Keratinocyte (primary cell): ENCODE results near the gene CES2. TPM values are rescaled to one million over a fixed set of nuclear protein-coding genes. Genes with fewer than 3 reads are reported as not detected.

ENCODE experiments used
- DNase-seq: peaks from one replicate; pipeline ENCODE4 v3.0.0-alpha.2; 2011; ENCODE audit warnings: low read depth, missing footprints, low spot score
- FAIRE-seq: peaks from 2 replicates; lab custom pipeline; 2011; peaks lifted over from hg19 to GRCh38; lab: Jason Lieb, UNC
- H2AFZ ChIP-seq: 2 replicates; pipeline ENCODE4 v1.6.0; 2012; ENCODE audit warnings: low read length, control low read depth, inconsistent platforms; ENCODE audit not compliant: control insufficient read depth
- H3K27ac ChIP-seq: 2 replicates; pipeline ENCODE4 v1.5.1; 2011; ENCODE audit warnings: low read length; ENCODE audit not compliant: control insufficient read depth, insufficient read depth
- H3K27me3 ChIP-seq: 3 replicates; pipeline ENCODE4 v1.6.0; 2011; ENCODE audit warnings: low read length; ENCODE audit not compliant: control insufficient read depth, insufficient read depth; ENCODE audit errors: extremely low read depth
- H3K36me3 ChIP-seq, 2 experiments: 2 replicates in 1 of 2; 3 replicates in 1 of 2; pipeline ENCODE4 v1.5.1; 2011; ENCODE audit warnings: low read length in 2 of 2, mild to moderate bottlenecking in 1 of 2; ENCODE audit not compliant: control insufficient read depth in 2 of 2, insufficient read depth in 2 of 2; ENCODE audit errors: extremely low read depth in 1 of 2
- H3K4me1 ChIP-seq: 3 replicates; pipeline ENCODE4 v1.5.1; 2011; ENCODE audit warnings: low read length; ENCODE audit not compliant: control insufficient read depth, insufficient read depth; ENCODE audit errors: extremely low read depth
- H3K4me2 ChIP-seq: 3 replicates; pipeline ENCODE4 v1.6.0; 2011; ENCODE audit warnings: low read depth, low read length; ENCODE audit not compliant: control insufficient read depth, insufficient read depth; ENCODE audit errors: extremely low read depth
- H3K4me3 ChIP-seq, 3 experiments: fragments of 200-600 bp in 1 of 3; sonication (generic) in 1 of 3; 2 replicates in 2 of 3; 3 replicates in 1 of 3; pipeline ENCODE4 v1.5.1; 2011 to 2016; ENCODE audit warnings: low read length in 3 of 3, mild to moderate bottlenecking in 3 of 3, control low read depth in 2 of 3, inconsistent platforms in 1 of 3, low read depth in 1 of 3, mixed read lengths in 1 of 3, mixed run types in 1 of 3, moderate library complexity in 1 of 3; ENCODE audit not compliant: control insufficient read depth in 2 of 3, insufficient read depth in 2 of 3; ENCODE audit errors: extremely low read depth in 1 of 3
- H3K79me2 ChIP-seq: 2 replicates; pipeline ENCODE4 v1.6.0; 2012; ENCODE audit warnings: low read length; ENCODE audit not compliant: control insufficient read depth, insufficient read depth
- H3K9ac ChIP-seq: 3 replicates; pipeline ENCODE4 v1.6.0; 2011; ENCODE audit warnings: low read length; ENCODE audit not compliant: control insufficient read depth, insufficient read depth; ENCODE audit errors: extremely low read depth
- H3K9me1 ChIP-seq: 3 replicates; pipeline ENCODE4 v1.6.0; 2011; ENCODE audit warnings: low read length; ENCODE audit not compliant: control insufficient read depth, insufficient read depth; ENCODE audit errors: extremely low read depth
- H3K9me3 ChIP-seq: 2 replicates; pipeline ENCODE4 v1.5.1; 2012; ENCODE audit warnings: low read depth, low read length; ENCODE audit not compliant: control insufficient read depth
- H4K20me1 ChIP-seq: 3 replicates; pipeline ENCODE4 v1.6.0; 2011; ENCODE audit warnings: low read length; ENCODE audit not compliant: control insufficient read depth, insufficient read depth; ENCODE audit errors: extremely low read depth
- EZH2 ChIP-seq: IDR thresholded peaks from one replicate; pipeline ENCODE4 v1.6.1; 2012; ENCODE audit warnings: inconsistent platforms, mild to moderate bottlenecking, low read length, moderate library complexity
- dilution Hi-C: fragments of 300-500 bp; cut with MboI; formaldehyde crosslinking; loops from one replicate; pipeline ENCODE4 v1.7.0; 2020; ENCODE audit warnings: low sequenced_read_pairs; ENCODE audit not compliant: extremely low pct_ligation_motif_present
- polyA plus RNA-seq, 5 experiments: library from polyadenylated mRNA; depleted of rRNA in 3 of 5; stranded (reverse) in 3 of 5; stranded (forward) in 1 of 5; unstranded in 1 of 5; fragments of >200 nt; gene quantifications; 1 replicate in 1 of 5; 2 replicates in 3 of 5; 3 replicates in 1 of 5; pipeline versions ENCODE4 v1.2.1 to v1.2.3, GENCODE V29; 2011 to 2012; ENCODE audit warnings: missing spikeins in 2 of 5, low read depth in 1 of 5, low replicate concordance in 1 of 5
- TF ChIP-seq, protein P1 (sequence below), 3 experiments: IDR thresholded peaks in 1 of 3; conservative IDR thresholded peaks in 1 of 3; optimal IDR thresholded peaks in 1 of 3; 2 replicates in 2 of 3; 3 replicates in 1 of 3; pipeline versions ENCODE3 to v1.5.1; 2011; ENCODE audit warnings: low read length in 3 of 3, mild to moderate bottlenecking in 3 of 3, moderate library complexity in 2 of 3, control low read depth in 1 of 3, inconsistent platforms in 1 of 3; ENCODE audit not compliant: insufficient read depth in 2 of 3; ENCODE audit errors: extremely low read depth in 1 of 3

The CES2 gene
- polyA plus RNA-seq, 1 donor (not counting 4 experiments of a cell fraction or from before 2014, with no cell fraction given), result 41.6 TPM

DNA sequence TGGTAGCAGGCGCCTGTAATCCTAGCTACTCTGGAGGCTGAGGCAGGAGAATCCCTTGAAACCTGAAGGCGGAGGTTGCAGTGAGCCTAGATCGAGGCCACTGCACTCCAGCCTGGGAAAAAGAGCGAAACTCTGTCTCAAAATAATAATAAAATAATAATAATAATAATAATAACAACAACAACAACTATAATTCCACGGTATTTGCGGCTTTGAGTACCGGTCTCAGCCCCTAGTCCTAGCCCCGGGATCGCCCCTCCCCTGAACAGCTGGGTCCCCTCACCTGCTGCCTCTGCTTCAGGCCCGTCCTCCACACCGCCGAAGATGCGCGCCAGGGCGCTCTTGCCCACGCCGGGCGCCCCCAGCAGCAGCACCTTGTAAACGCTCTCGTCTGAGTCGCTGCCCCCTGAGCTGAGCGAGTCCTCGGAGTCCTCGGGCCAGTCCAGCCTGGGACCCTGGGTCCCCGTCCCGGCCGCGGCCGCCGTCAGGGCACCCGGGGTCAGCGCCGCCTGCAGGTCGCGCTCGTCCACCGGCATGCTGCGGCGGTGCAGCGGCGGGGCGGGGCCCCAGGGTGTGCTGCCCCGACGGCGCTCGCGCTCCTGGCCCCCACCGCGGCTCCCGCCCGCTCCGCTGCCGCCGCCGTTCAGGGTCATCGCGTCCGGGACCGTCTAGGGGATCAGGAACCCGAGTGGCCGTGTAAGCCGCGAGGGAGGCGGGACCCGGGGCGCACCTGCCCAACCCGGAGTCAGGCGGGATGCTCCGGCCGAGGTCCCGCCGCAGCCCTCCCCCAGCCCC is 10.6 kb upstream of the CES2 start:
- no peak for FAIRE-seq
- H3K4me1 ChIP-seq, result peaks cover 19% of the 10 kb centered on the region
- dilution Hi-C loops, result no loop called here
- no peaks in the 10 kb centered on the region for H3K9me1 ChIP-seq
- TF ChIP-seq, protein P1, sequence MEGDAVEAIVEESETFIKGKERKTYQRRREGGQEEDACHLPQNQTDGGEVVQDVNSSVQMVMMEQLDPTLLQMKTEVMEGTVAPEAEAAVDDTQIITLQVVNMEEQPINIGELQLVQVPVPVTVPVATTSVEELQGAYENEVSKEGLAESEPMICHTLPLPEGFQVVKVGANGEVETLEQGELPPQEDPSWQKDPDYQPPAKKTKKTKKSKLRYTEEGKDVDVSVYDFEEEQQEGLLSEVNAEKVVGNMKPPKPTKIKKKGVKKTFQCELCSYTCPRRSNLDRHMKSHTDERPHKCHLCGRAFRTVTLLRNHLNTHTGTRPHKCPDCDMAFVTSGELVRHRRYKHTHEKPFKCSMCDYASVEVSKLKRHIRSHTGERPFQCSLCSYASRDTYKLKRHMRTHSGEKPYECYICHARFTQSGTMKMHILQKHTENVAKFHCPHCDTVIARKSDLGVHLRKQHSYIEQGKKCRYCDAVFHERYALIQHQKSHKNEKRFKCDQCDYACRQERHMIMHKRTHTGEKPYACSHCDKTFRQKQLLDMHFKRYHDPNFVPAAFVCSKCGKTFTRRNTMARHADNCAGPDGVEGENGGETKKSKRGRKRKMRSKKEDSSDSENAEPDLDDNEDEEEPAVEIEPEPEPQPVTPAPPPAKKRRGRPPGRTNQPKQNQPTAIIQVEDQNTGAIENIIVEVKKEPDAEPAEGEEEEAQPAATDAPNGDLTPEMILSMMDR (optimal IDR thresholded peaks at IDR 0.05 in 1 of 3, IDR thresholded peaks at IDR 0.05 in 1 of 3, conservative IDR thresholded peaks at IDR 0.05 in 1 of 3; ENCODE audit: extremely low read depth in 1 of 3, insufficient read depth in 2 of 3, low read length in 3 of 3), result peak in 2 of 3 experiments; percentile 55 to 68
- peak; percentile 77 for TF ChIP-seq EZH2
- H3K79me2 ChIP-seq, result no peaks in the 10 kb centered on the region
- H2AFZ ChIP-seq, result no peak overlapping the region
- no peak overlapping the region for H3K9ac ChIP-seq
- H3K4me3 ChIP-seq, result peak overlapping the region in 2 of 3 experiments; percentile 13 to 20
- H3K27ac ChIP-seq, result no peak overlapping the region
- H4K20me1 ChIP-seq, result no peaks in the 10 kb centered on the region
- H3K4me2 ChIP-seq, result peak overlapping the region; percentile 54
- no peak for DNase-seq
- H3K9me3 ChIP-seq, result no peaks in the 10 kb centered on the region
- H3K27me3 ChIP-seq, result peaks cover 44% of the 10 kb centered on the region
- H3K36me3 ChIP-seq, result no peaks in the 10 kb centered on the region

DNA sequence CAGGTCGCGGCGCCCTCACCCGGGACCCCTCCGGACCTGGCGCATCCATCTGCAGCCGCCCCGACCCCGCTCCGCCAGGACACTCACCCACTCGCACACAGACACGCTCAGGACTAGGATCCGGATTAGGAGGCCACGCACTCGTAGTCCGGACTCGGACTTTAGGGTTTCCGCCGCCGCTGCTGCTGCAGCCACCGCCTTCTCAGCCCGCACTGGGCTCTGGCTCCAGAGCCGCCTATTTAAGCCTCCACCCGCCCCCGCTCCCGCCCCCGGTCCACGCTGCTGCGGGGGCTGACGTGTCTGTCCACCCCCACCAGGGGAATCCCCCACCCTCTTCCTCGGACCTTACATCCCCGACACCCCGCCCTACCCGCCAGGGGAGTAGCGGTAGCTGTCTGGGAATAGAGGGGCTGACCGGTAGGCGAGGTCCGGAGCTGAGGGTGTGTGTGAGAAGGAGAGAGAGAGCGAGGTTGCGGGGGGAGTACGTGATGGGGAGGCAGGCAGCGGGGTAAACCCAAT is 9.9 kb upstream of the CES2 start, which contains the start of gene RRAD:
RRAD (minus strand) TSS at position 214 of the 519 bp plus-strand sequence. CDS start 356 bp downstream, outside the sequence.
- H3K9ac ChIP-seq, result no peak within 1 kb of the TSS
- peaks cover 44% of the 10 kb centered on the region for H3K27me3 ChIP-seq
- no peak within 1 kb of the TSS for H2AFZ ChIP-seq
- no peaks in the 10 kb centered on the region for H3K9me3 ChIP-seq
- DNase-seq (no peak), FAIRE-seq (no peak)
- no peaks in the 10 kb centered on the region for H3K36me3 ChIP-seq
- H3K79me2 ChIP-seq, result no peaks in the 10 kb centered on the region
- no peaks in the 10 kb centered on the region for H3K9me1 ChIP-seq
- H3K4me1 ChIP-seq, result peaks cover 19% of the 10 kb centered on the region
- H3K4me3 ChIP-seq, result peak within 1 kb of the TSS in 2 of 3 experiments; percentile 13 to 20
- H4K20me1 ChIP-seq, result no peaks in the 10 kb centered on the region
- no peak within 1 kb of the TSS for H3K27ac ChIP-seq
- dilution Hi-C loops, result no loop called here
- peak; percentile 3 for TF ChIP-seq EZH2
- TF ChIP-seq, protein P1 (optimal IDR thresholded peaks at IDR 0.05 in 1 of 3, IDR thresholded peaks at IDR 0.05 in 1 of 3, conservative IDR thresholded peaks at IDR 0.05 in 1 of 3; ENCODE audit: extremely low read depth in 1 of 3, insufficient read depth in 2 of 3, low read length in 3 of 3), result no peak
- peak within 1 kb of the TSS; percentile 54 for H3K4me2 ChIP-seq
